Esophagus squamous epithelium (tissue), 4 donors: Measurements from ENCODE around the gene PSG6.
"Not testable (repeated sequence)": the region's sequence is repeated elsewhere in the genome, so short reads cannot be mapped to it uniquely, and the experiment has no call there.

Experiments used
- POLR2A ChIP-seq, 4 donors: fragments of 450-650 bp; IDR thresholded peaks; one replicate each; pipeline ENCODE4 v1.6.1; 2017; ENCODE audit warnings: antibody characterized with exemption in 4 of 4, mild to moderate bottlenecking in 4 of 4, moderate library complexity in 3 of 4
- TF ChIP-seq, protein P1 (sequence below), 6 experiments: fragments of 450-650 bp in 4 of 6; fragments of 200-600 bp in 2 of 6; sonication (generic) in 2 of 6; IDR thresholded peaks; one replicate each; pipeline ENCODE4 v1.5.1; 2016 to 2019; ENCODE audit warnings: antibody characterized with exemption in 6 of 6, mild to moderate bottlenecking in 4 of 6, moderate library complexity in 4 of 6

DNA sequence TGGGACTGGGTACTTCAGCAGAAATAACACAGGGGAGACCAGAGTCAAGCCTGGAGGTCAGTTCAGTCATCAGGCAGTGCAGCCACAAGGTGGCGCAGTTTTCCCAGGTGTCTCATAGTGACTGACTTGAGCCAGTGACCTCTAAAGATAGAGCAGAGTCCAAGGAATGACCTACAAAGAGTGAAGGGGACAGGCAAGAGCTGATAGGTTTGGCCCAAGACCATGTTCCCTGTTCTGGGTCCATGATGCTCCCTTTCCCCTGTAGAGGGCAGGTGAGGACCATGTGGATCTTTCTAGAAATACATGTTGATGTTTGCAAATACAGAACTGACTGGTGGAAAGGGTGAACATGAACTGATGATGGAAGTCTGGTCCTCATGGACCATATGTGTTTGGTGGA, 12.5 kb upstream of the PSG6 start:
- TF ChIP-seq, protein P1, sequence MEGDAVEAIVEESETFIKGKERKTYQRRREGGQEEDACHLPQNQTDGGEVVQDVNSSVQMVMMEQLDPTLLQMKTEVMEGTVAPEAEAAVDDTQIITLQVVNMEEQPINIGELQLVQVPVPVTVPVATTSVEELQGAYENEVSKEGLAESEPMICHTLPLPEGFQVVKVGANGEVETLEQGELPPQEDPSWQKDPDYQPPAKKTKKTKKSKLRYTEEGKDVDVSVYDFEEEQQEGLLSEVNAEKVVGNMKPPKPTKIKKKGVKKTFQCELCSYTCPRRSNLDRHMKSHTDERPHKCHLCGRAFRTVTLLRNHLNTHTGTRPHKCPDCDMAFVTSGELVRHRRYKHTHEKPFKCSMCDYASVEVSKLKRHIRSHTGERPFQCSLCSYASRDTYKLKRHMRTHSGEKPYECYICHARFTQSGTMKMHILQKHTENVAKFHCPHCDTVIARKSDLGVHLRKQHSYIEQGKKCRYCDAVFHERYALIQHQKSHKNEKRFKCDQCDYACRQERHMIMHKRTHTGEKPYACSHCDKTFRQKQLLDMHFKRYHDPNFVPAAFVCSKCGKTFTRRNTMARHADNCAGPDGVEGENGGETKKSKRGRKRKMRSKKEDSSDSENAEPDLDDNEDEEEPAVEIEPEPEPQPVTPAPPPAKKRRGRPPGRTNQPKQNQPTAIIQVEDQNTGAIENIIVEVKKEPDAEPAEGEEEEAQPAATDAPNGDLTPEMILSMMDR (IDR thresholded peaks at IDR 0.05) = peak in 3 of 6 experiments; percentile 18 to 64 (median 28)
- not testable (repeated sequence) for TF ChIP-seq POLR2A (IDR thresholded peaks at IDR 0.05)
